HK-2 (cell line): ENCODE data around the gene SCTR.

ENCODE experiments used
- DNase-seq: peaks from one replicate; pipeline ENCODE4 v3.0.0-alpha.2; 2018; ENCODE audit not compliant: unreplicated experiment

The SCTR gene

DNA sequence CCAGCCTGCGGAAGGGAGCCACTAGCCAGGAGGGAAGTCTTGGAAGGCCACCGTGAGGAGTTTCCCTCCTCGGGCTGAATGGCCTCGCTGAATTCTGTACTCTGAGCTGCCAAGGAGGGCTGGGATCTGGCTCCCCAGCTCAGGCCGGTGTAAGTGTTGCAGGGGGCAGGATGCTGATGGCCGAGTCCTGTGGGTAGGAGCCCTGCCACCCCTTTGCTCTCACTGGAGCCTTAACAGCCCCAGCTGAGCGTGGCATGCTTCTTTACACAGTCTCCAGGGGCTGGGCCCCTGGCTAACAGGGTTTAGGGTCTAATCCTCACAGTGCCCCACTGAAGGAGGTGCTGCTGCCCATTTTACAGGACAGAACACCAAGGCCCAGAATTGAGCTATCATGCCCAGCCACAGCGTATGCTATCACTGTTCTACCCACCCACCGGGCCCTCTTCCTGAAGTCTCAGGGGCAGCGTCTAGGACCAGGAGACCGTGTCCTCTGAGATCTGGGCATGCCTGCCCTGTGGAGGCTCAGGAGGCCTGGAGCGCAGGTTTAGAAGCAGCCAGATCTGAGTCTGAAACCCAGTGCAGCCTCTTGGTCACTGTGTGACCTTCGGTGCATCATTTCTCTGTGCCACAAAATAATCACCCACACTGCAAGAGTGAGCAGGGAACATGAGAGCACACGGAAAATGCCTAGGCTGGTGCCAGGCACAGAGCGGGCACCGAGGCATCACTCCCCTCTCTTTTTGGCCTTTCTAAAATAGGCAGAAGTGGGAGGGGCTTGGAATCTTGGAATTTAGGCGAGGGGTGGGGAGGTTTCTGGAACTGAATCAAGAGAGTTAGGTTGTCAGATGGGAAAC, 49.7 kb downstream of the SCTR start:
- no peak for DNase-seq

DNA sequence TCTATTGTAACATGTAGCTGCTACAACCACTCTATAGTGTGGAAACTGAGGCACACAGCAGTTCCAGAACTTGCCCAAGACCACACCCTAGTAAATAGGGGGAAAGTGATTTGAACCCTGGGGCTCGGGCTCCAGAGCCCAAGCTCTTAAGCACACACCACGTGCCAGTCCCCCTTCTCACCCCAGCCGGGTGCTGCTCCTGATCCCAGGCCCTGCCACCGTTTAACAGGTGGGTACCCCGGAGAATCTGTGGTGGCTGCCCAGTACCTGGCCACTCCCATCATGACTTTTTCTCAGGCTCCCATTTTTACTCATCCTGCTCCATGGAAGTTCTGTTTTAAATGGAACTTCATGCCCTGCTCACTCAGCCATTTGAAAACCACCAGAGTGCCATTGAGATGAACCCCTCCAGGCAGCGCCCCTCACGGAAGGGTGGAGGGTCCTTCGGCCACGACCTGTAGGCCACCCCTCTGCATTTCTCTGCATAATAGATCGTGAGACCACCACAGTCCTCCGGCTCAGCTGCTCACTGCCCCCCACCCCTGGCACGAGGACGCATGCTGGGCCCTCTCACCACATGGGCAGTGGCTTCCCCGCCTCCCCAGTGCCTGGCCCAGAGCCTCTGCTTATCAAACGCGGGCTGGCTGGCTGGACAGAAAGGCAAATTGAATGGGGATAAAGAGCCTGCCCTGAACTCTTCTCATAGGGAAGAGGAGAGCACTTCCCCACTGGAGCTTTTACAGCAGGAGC, 50.5 kb downstream of the SCTR start:
- DNase-seq: no peak

DNA sequence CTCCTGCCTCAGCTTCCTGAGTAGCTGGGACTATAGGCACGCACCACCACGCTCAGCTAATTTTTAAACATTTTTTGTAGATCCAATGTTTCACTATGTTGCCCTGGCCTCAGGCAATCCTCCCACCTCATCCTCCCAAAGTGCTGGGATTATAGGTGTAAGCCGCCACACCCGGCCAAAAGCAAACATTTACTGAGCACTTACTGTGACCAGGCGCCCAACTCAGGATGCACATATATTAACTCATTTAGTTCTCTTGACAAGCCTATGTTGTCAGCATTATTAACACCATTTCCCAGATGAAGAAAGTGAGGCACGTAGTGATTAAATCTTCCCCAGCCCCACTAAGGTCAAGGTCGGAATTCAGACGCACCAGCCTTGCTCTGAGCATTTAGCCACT, 51.5 kb downstream of the SCTR start:
- DNase-seq: no peak

DNA sequence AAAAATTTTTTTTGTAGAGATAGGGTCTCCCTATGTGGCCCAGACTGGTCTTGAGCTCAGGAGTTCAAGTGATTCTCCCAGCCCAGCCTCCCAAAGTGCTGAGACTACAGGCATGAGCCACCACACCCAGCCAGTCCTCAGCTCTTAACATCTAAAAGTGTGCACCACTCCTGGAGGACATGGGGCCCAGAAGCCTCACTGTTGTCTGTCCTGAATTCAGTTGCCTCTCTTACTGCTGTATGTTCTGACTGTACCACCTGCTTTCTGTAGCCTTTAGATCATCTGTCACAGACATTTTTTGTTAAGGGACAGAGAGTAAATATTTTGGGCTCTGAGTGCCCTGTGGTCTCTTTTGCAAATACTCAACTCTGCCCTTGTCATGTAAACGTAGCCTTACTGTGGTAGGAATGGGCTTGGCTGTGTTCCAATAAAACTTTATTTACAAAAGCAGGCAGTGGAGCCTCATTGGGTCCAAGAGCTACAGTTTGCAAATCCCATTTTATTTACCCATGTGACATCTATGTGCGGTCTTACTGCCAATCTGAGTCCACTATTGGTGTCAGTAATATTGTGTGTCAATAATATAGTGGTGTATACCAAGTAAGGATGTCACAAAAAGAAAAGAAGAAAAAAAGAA, 54.5 kb downstream of the SCTR start:
- no peak for DNase-seq

DNA sequence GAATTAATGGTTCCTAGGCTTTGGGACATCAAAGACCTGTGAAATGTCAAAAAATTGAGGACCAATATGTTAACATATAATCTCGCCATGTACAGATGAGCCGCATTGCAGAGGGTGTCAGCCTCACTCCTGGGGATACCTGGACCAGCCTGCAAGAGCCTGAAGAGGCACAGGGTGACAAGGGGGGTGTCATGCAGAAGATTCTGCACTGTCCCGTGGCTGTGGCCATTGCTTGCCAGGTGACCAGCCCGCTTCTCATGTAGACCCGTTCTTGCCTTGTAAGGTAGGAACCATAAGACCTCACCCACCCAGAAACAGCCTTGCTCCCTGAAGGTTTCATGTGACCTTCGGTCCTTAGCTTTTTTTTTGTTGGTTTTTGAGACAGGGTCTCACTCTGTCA, 55.2 kb downstream of the SCTR start:
- no peak for DNase-seq

DNA sequence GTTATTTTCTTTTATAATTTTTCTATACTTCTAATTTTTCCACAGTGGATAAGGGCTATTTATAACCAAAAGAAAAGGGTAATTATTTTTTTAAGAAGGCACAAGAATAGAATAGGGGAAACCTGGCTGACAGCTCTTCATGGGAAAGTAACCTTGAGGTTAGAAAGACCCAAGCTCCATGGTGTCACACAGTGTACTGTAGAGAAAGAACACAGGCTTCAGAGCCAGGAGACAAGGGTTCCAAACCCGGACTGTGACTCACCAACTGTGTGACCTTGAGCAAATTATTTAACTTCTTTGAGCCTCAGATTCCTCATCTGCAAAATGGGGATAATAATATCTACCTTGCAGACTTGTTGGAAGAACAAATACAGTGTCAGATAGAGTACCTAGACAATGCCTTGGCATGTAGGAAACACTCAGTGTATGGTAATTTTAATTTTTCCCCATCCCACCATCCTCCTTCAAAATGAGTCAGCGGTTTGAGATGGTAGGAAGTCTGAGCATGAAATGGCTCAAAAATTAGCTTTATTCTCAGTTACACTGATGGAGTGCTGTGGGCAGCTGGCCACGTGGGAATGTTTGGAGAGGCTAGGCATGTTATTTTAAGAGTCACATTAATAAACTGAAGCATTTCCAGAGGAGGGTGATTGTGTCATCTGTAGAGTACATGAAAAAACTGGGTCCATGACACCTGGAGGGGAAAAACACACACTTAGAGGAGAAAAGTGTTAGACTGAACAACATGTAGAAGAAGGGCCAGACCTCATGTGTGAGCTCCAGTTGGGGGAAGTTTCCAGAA, 55.9 kb downstream of the SCTR start:
- DNase-seq: no peak

DNA sequence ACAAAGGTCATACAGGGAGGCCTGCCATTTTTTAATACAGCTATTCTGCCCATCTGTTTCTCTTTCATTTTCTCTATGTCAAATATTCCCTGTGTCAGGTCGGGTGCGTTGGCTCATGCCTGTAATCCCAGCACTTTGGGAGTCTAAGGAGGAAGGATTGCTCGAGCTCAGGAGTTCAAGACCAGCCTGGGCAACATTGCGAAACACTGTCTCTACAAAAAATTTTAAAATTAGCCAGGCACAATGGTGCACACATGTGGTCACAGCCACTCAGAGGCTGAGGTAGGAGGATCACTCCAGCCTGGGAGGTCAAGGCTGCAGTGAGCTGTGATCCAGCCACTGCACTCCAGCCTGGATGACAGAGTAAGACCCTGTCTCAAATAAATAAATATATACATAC, 57.9 kb downstream of the SCTR start:
- no peak for DNase-seq

DNA sequence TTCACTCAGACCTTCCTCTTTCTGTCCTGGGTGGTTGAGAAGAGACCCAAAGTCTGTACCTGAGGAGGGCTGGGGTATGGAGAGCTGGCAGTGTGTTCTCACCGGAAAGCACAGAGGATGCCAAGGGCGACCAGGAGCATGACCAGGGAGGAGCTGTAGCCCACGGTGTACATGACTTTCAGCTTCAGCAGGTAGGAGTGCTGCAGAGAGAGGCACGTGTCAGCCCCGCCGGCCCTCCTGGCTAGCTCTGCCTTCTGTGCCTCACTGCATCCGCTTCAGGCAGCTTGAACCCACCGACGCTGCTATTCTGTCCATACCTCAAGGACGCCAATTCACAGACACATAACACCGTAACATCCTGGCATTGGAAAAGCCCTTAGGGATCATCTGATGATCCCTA, 58.6 kb downstream of the SCTR start:
- DNase-seq: no peak

DNA sequence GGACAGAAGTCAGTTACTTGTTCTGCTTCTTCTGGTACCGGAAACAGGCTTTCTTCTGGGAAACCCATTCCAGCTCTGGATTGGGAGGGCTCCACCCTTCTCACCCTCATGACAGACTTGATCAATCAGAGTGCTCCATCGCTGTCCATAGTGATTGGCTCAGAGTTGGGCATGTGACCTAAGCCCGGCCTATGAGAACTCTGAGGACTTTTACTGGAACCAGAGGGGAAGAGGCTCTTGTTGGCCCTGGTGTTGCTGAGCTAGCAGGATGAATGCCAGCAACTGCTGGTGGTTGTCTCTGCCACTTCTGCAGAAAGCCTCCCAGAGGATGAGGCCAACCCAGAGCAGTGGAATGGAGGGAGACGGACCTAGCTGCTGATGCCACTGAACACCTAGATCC, 59.3 kb downstream of the SCTR start:
- DNase-seq: no peak

DNA sequence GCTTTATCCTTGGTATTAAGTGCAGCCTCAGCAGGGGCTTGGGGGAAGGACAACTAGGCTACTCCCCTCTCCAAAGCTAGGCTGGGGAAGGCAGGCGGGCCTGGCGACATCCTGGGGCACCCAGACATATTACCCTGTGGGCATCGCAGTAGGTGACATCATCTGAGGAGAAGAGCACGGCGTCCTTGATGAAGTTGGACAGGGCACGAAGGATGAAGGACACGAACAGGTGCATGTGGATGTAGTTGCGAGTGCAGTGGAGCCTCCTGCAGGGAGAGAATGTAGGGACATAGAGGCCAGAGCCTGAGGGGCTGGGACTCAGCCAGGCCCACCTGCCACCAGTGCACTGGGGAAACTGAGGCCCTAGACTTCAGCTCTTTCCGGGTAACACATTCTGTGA, 60.3 kb downstream of the SCTR start:
- DNase-seq: no peak

DNA sequence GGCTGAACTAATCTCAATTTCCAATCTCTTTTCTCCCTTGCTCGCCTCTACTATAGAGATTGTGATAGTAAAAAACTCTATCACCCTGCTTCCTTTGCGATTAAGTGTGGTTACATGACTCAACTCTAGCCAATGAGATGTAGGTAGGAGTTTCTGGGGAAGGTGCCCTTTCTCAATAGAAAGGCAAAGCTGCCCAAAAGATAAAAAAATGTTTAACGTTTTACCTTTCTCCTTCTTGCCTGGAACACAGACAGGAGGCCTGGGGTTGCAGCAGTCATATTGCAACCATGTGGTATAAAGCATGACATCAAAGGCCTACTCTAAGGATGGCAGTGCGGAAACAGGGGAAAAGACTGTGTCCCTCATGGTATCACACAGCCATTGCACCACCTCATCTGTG, 61.1 kb downstream of the SCTR start:
- DNase-seq: no peak

DNA sequence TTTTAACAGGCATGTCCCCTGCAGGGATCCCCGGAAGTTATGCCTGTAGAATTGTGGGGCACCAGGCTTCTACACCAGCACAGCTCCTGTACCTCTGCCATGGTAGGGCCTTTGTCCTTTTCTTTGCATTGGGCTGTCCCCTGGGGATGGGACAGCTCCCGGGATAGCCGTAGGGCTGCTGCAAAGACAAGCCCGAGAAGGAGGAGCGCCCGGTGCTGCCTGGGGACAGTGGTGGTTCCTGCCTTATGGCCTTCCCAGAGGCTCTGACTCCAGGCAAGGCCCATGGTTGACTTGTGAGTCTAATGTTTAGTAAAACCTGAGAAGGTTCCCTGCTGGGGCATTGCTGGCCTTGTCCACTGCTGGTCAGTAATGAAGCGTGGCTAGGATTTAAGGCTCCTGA, 61.7 kb downstream of the SCTR start:
- no peak for DNase-seq

DNA sequence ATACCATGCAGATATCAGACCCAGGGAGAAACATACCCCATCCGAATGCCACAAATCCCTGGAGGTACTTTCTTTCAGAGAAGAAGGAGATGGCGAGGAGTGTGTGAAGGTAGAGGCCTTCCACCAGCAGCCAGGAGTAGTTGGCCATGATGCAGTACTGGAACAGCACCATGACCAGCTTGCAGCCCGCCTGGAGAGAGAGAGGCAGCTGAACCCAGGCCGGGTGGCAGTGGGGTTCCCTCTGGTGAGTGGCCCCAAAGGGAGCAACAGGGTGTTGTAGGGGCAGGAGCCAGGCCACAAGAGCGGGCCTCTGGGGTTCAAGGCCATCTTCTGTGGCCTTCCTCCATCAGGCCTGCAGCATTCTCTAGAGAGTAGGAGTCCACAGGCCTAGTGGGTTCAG, 62.5 kb downstream of the SCTR start:
- DNase-seq: no peak

DNA sequence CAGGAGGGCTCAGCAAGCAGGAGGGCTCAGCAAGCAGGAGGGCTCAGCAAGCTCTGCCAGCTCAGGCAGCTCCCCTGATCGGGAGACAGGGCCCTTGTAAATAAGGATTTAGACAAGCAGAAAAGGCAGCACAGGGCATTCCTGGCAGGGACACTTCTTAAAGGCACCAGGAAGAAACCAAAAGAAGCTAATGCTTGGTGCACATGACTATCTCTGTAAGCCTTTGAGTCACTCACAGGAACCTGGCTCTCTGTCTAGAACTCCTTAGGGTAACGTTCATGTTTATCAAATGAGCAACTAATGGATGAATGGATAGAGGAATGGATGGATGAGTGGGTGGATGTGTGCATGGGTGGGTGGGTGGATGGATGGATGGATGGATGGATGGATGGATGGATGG, 64.2 kb downstream of the SCTR start:
- DNase-seq: no peak

DNA sequence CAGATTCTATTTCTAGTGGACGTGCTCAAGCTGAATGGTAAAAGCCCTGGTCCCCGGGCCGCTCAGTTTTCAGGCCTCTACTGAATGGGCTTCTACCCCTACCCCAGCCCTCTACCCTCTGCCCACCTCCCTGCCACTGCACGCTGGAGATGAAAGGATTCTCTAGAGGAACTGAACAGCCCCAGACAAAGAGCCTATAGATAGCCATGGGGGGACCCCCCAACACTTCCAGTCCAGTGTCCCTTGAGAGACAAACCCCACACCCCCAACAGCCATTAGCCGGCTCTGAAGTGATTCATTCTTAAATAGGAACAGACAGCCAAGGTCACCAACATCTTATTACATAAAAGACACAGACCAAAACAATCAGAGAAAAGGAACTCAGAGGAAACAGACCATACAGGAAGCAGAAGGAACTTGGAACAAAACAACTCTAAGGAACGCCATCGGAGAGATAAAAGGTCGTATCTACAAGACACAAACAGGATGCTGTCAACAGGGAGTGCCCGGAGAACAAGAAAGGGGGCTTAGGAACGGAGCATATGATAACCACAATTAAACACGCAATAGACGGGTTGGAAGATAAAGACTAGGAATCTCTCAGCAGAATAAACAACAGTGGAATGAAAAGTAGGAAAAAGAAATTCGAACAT, 69.1 kb downstream of the SCTR start:
- DNase-seq: no peak

DNA sequence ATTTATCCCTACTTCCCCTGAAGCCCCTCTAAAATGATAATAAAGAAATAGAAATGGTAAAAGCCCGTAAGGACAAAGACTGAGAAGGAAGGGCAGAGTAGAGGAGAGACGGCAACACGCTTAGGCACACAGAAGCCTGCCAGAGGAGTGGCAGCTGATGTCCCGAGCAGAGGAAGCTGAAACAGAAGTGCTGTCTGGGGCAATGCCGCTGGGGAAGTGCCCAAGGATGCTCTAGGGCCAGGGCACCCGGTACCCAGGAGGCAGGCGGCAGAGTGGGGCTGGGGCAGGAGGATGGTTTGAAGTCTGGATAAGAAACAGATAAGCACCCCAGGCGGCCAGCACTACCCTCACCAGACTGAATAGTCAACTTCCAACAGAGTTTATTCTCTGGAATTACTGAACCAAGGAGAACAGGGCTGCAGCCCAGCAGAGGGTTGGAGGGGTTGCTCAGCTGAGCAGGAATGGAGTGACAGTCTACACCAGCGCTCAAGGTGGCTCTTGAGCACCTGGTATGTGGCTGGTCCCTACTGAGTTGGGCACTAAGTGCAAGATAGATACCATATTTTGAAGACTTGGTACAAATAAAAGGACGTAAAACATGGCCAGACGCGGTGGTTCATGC, 70.2 kb downstream of the SCTR start:
- no peak for DNase-seq

DNA sequence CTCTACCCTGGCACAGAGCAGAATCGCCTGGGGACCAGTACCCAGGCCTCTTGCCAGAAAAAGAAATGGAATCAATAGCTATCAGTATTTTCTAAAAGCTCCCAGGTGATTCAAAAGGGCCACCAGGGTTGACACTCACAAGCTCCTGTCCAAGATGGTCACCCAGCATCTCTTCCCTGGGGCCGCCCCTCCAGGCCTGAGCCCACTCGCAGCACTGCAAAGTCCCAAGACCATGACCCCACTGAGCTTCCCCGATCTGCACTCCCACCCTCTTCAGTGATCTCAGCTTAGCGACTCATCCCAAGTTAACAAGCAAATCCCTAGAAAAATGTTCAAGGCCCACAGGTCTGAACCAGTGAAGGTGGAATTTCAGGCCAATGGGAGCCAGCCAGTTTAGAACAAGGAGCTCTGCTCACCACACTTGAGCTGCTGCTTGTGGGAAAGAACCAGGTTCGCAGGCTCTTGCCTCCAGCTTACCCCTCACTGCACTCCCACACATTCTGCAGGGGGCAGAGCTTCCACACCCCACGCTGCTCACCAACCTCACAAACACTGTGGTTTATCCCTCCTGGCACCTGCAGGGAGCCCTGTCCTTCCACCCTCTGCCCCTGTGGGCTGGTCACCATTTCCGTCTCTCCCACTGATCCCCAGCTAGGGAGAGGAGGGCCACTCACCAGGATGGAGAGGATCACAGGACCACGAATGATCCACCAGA, 72.8 kb downstream of the SCTR start:
- no peak for DNase-seq

DNA sequence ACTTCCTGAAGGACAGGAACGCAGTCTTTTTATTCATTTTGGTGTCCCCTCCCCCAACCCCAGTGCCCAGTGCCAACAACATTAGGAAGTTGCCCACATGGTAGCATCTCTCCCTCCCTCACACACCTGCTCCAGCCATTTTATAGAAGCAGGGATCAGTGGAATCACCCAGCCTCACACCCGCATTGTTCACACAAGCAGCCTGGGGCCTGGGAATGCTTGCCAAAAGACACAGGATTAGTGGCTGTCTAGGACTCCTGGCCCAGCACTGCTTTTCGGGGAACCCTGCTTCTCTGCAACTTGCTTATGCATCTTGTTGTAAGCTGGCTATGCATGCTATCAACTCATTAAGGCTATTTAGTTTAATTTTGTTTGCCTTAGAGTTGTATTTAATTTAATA, 74.8 kb downstream of the SCTR start:
- DNase-seq: no peak

DNA sequence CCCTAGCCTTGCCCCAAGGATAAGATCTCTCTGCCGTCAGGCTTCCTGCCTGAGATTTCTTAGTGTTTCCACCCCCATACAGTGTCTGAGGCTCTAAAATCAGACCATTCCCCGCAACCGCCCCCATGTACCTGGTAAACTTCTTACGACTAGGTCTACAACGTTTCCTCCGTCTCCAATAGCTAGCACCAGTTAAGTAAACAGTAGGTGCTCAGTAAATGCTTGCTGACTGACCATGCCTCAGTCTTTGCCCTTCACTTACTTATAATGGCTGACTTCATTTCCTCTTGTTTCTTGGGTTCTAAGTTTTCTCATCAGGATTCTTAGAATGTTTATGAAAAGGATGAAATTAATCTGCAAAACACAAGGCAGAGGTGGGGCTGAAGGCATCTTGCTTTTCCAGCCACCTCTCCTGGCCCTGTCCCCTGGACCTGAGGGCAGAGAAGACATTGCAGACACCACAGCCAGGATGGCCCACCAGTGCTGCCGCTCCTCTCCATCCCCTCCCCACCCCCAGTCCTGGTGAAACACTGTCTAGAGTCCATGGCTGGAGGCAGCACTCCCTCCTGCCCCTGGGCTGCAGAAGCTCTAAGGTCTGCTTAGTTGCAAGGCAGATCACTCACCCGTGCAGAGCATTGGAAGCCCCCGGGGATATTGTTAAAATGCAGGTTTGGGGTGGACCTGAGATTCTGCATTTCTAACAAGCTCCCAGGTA, 75.7 kb downstream of the SCTR start:
- no peak for DNase-seq

DNA sequence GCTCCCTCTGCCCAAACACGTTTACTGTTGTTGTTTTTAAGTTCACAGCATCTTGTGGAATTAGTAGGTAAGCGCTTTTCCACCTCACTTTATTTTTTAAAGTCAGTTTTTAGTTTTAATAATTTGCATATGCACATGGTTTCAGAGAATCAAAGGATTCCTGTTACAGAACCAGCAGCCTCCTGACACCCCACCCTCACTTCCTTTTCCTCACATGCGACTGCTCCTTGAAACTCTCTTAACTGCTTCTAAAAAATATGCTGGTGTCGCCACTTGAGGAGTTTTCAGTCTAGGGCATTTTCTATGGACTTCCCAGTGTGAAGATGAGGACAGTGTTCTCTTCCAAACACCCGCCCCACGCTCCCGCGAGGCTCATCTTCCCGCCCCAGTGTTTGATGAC, 78.2 kb downstream of the SCTR start:
- no peak for DNase-seq
